Uterus (tissue), 4 donors: ENCODE results near the gene PLXNA4. TPM values are rescaled to one million over a fixed set of nuclear protein-coding genes. Genes with fewer than 3 reads are reported as not detected.

Experiments
- DNase-seq, 2 donors: peaks; one replicate each; pipeline ENCODE4 v3.0.0-alpha.2; 2019 to 2020
- H3K27ac ChIP-seq, 2 donors: fragments of 200-600 bp; sonication (generic); 1 replicate in 1 of 2; 2 replicates in 1 of 2; pipeline ENCODE4 v1.5.1; 2016 to 2018
- H3K27me3 ChIP-seq, 2 donors: fragments of 200-600 bp; sonication (generic); one replicate each; pipeline ENCODE4 v1.5.1; 2018 to 2019; ENCODE audit warnings: control low read depth in 1 of 2
- H3K36me3 ChIP-seq, 2 donors: fragments of 200-600 bp; sonication (generic); one replicate each; pipeline ENCODE4 v1.5.1; 2019; ENCODE audit warnings: control low read depth in 1 of 2
- H3K4me1 ChIP-seq, 2 donors: fragments of 200-600 bp; sonication (generic); one replicate each; pipeline ENCODE4 v1.5.1; 2018 to 2019; ENCODE audit warnings: control low read depth in 1 of 2
- H3K4me3 ChIP-seq, 2 donors: fragments of 200-600 bp; sonication (generic); 1 replicate in 1 of 2; 2 replicates in 1 of 2; pipeline ENCODE4 v1.5.1; 2018 to 2019; ENCODE audit warnings: mild to moderate bottlenecking in 1 of 2
- H3K9me3 ChIP-seq, 2 donors: fragments of 200-600 bp; sonication (generic); one replicate each; pipeline ENCODE4 v1.5.1; 2019; ENCODE audit warnings: control low read depth in 1 of 2
- POLR2A ChIP-seq, 2 donors: fragments of 450-650 bp; IDR thresholded peaks; one replicate each; pipeline ENCODE4 v1.6.1; 2016; ENCODE audit warnings: antibody characterized with exemption in 2 of 2, mild to moderate bottlenecking in 1 of 2, moderate library complexity in 1 of 2
- intact Hi-C: fragments of 100-400 bp; cut with DNase I; formaldehyde crosslinking; loops from one replicate; pipeline ENCODE4 v1.15.1; 2023; ENCODE audit warnings: low total_unique reads
- total RNA-seq, 4 donors: library from RNA; depleted of rRNA in 3 of 4; stranded (reverse); fragments of >200 nt in 3 of 4; gene quantifications; one replicate each; pipeline versions ENCODE4 v1.1.0 to v1.2.4, GENCODE V29; 2014 to 2023
- TF ChIP-seq, protein P1 (sequence below), 4 experiments: fragments of 200-600 bp in 2 of 4; fragments of 450-650 bp in 2 of 4; sonication (generic) in 2 of 4; IDR thresholded peaks; one replicate each; pipeline ENCODE4 v1.5.1; 2016 to 2019; ENCODE audit warnings: antibody characterized with exemption in 4 of 4, mild to moderate bottlenecking in 2 of 4, moderate library complexity in 1 of 4
- donor health status: DM: yes; HTN: yes; CAD: no.

Gene PLXNA4
- total RNA-seq, 4 donors from 2014 or later, result 4.1 to 16.5 (median 7.7) TPM

DNA sequence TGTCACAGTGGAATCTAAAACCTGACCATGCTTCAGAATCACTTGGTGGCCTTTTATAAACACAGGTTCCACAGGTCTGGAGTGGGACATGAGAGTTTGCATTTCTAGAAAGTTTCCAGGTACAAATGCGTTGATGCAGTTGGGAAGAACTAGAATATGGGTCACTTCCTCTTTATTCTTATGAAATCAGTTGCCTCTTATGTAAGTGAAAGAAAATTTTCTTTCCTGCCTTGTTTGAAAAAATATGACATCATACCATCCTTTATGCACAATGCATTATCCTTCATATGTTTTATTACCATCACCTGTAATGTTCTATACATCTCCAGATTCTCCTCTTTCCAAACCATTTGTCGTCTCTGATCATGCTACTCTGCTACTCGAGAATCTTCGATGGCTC lies 44.0 kb downstream of the PLXNA4 start:
- no peaks in the 10 kb centered on the region for H3K36me3 ChIP-seq
- H3K4me1 ChIP-seq, result no peaks in the 10 kb centered on the region
- no peaks in the 10 kb centered on the region for H3K9me3 ChIP-seq
- intact Hi-C loops, result no loop called here
- no peak for TF ChIP-seq POLR2A (IDR thresholded peaks at IDR 0.05)
- TF ChIP-seq, protein P1, sequence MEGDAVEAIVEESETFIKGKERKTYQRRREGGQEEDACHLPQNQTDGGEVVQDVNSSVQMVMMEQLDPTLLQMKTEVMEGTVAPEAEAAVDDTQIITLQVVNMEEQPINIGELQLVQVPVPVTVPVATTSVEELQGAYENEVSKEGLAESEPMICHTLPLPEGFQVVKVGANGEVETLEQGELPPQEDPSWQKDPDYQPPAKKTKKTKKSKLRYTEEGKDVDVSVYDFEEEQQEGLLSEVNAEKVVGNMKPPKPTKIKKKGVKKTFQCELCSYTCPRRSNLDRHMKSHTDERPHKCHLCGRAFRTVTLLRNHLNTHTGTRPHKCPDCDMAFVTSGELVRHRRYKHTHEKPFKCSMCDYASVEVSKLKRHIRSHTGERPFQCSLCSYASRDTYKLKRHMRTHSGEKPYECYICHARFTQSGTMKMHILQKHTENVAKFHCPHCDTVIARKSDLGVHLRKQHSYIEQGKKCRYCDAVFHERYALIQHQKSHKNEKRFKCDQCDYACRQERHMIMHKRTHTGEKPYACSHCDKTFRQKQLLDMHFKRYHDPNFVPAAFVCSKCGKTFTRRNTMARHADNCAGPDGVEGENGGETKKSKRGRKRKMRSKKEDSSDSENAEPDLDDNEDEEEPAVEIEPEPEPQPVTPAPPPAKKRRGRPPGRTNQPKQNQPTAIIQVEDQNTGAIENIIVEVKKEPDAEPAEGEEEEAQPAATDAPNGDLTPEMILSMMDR (IDR thresholded peaks at IDR 0.05), result no peak
- H3K27ac ChIP-seq, result no peak overlapping the region
- H3K27me3 ChIP-seq, result no peaks in the 10 kb centered on the region
- no peak for DNase-seq
- no peak overlapping the region for H3K4me3 ChIP-seq

DNA sequence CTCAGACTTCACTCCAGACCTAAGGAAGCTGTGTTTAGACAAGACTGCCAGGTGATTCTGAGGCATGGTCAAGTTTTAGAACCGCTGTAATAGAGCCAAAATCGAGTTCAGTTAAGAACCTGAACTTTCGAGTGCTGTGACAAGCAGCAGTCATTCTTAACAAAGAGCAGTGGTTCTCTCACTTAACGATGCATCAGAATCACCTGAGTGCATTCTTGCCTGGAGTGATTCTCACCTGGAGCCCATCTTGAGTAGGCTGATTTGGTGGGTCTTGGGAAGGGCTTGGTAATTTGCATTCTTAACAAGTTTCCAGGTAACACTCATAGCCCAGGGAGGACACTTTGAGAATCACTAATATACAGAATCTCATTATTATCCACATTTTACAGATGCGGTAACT lies 44.7 kb downstream of the PLXNA4 start:
- Histone ChIP-seq H3K36me3 (no peaks in the 10 kb centered on the region), H3K27ac (no peak overlapping the region), H3K4me1 (no peaks in the 10 kb centered on the region), H3K9me3 (no peaks in the 10 kb centered on the region), H3K27me3 (no peaks in the 10 kb centered on the region), H3K4me3 (no peak overlapping the region)
- DNase-seq, result no peak
- TF ChIP-seq POLR2A (IDR thresholded peaks at IDR 0.05), result no peak
- TF ChIP-seq, protein P1 (IDR thresholded peaks at IDR 0.05), result no peak
- intact Hi-C loops, result no loop called here

DNA sequence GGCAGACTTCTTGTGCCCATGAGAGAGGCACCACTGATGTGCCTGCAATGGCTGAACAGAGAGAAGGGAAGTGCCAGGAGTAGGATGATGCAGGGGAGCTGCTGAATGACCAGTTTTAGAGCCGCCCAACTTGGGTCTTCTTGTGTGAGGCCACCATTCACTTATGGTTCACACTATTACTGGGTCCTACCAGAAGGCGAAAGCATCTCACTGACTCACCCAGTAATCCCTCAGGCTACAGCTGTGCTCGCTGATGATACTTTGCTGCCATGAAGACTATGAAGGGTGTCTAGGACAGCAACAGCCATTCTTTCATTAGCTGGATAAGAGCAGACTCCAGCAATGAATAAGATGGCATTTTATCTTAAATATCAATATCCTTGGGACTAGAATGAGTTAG lies 47.6 kb downstream of the PLXNA4 start:
- intact Hi-C loops, result no loop called here
- H3K27ac ChIP-seq, result no peak overlapping the region
- H3K4me1 ChIP-seq, result no peaks in the 10 kb centered on the region
- TF ChIP-seq POLR2A (IDR thresholded peaks at IDR 0.05), result no peak
- TF ChIP-seq, protein P1 (IDR thresholded peaks at IDR 0.05), result no peak
- no peaks in the 10 kb centered on the region for H3K27me3 ChIP-seq
- H3K4me3 ChIP-seq, result no peak overlapping the region
- no peak for DNase-seq
- H3K9me3 ChIP-seq, result no peaks in the 10 kb centered on the region
- H3K36me3 ChIP-seq, result no peaks in the 10 kb centered on the region

GRCh38 chr7:132527467-132528410 lies 48.5 kb downstream of the PLXNA4 start:
- H3K27me3 ChIP-seq, result no peaks in the 10 kb centered on the region
- intact Hi-C loops, result no loop called here

More at GRCh38 chr7:132527467-132528410, 48.5 kb downstream of the PLXNA4 start:
- H3K4me3 ChIP-seq, result no peak overlapping the region
- no peaks in the 10 kb centered on the region for H3K4me1 ChIP-seq
- H3K9me3 ChIP-seq, result no peaks in the 10 kb centered on the region
- no peak for DNase-seq
- no peak for TF ChIP-seq POLR2A (IDR thresholded peaks at IDR 0.05)
- TF ChIP-seq, protein P1 (IDR thresholded peaks at IDR 0.05), result no peak
- no peak overlapping the region for H3K27ac ChIP-seq
- no peaks in the 10 kb centered on the region for H3K36me3 ChIP-seq
